Non-pigmented ciliary epithelial cell (primary cell): ENCODE data around the gene TNFRSF4.

Source experiments
- DNase-seq: peaks from one replicate; pipeline ENCODE4 v3.0.0-alpha.2; 2010; ENCODE audit warnings: low read depth

TNFRSF4 gene

GRCh38 chr1:1245178-1245816 lies 31.3 kb upstream of the TNFRSF4 start:
- no peak for DNase-seq

- no peak for DNase-seq
Observed at GRCh38 chr1:1244192-1244811, 30.3 kb upstream of the TNFRSF4 start.

- DNase-seq, result no peak
Observed at GRCh38 chr1:1243807-1244191, 29.8 kb upstream of the TNFRSF4 start.

GRCh38 chr1:1243266-1243660 lies 29.3 kb upstream of the TNFRSF4 start:
- no peak for DNase-seq

- no peak for DNase-seq
Observed at GRCh38 chr1:1242461-1243265, 28.7 kb upstream of the TNFRSF4 start.

GRCh38 chr1:1241588-1242219 lies 27.8 kb upstream of the TNFRSF4 start:
- DNase-seq, result no peak

- DNase-seq, result no peak
Observed at GRCh38 chr1:1240822-1241587, 27.1 kb upstream of the TNFRSF4 start.

GRCh38 chr1:1240348-1240732 lies 26.4 kb upstream of the TNFRSF4 start:
- no peak for DNase-seq

- no peak for DNase-seq
Observed at GRCh38 chr1:1239614-1240347, 25.8 kb upstream of the TNFRSF4 start.

- DNase-seq, result no peak
Observed at GRCh38 chr1:1239227-1239613, 25.3 kb upstream of the TNFRSF4 start.

GRCh38 chr1:1238702-1239178 lies 24.8 kb upstream of the TNFRSF4 start:
- DNase-seq, result no peak

- no peak for DNase-seq
Observed at GRCh38 chr1:1237874-1238701, 24.1 kb upstream of the TNFRSF4 start.

- DNase-seq, result no peak
Observed at GRCh38 chr1:1236945-1237873, 23.3 kb upstream of the TNFRSF4 start.

- DNase-seq, result no peak
Observed at GRCh38 chr1:1236176-1236763, 22.3 kb upstream of the TNFRSF4 start.

GRCh38 chr1:1235016-1235744 lies 21.2 kb upstream of the TNFRSF4 start:
- no peak for DNase-seq

GRCh38 chr1:1234180-1234808 lies 20.3 kb upstream of the TNFRSF4 start:
- DNase-seq, result no peak

- DNase-seq, result no peak
Observed at GRCh38 chr1:1233567-1233892, 19.6 kb upstream of the TNFRSF4 start.
